A549 (cell line): ENCODE measurements around the gene ARID5B. TPM values are rescaled to one million over a fixed set of nuclear protein-coding genes. Genes with fewer than 3 reads are reported as not detected.

Experiments used
- ATAC-seq, 2 experiments: fragments of 200-7000 bp in 1 of 2; fragments of >200 bp in 1 of 2; cut with Nextera tagmentation in 1 of 2; cut with Tn5 transposase in 1 of 2; 3 replicates each; pipeline versions ENCODE4 v1.8.0 to v1.9.1; 2018 to 2020; ENCODE audit warnings: mild to moderate bottlenecking in 1 of 2, moderate library complexity in 1 of 2
- CTCF ChIA-PET: fragments of 300-600 bp; sonication (Branson Sonifier 250); formaldehyde crosslinking; extraction: SDS; loops from one replicate; lab custom pipeline; 2021; ENCODE audit warnings: antibody characterized with exemption, inconsistent platforms; lab: Yijun Ruan, JAX
- POLR2A ChIA-PET: fragments of 350-600 bp; formaldehyde crosslinking; extraction: SDS; loops from one replicate; lab custom pipeline; 2021; ENCODE audit warnings: antibody characterized with exemption, inconsistent platforms; lab: Yijun Ruan, JAX
- DNase-seq, 2 experiments: peaks; one replicate each; pipeline versions ENCODE4 v3.0.0 to v3.0.0-alpha.2; 2011 to 2016; ENCODE audit warnings: low read depth in 1 of 2, low spot score in 1 of 2
- FAIRE-seq: peaks from 2 replicates; lab custom pipeline; 2011; peaks lifted over from hg19 to GRCh38; lab: Jason Lieb, UNC
- H3K27ac ChIP-seq, 2 experiments: fragments of >200 bp; sonication (Bioruptor Twin); formaldehyde crosslinking; 3 replicates each; pipeline ENCODE4 v1.5.1; 2016 to 2017
- H3K4me1 ChIP-seq: fragments of >200 bp; sonication (Bioruptor Twin); formaldehyde crosslinking; 3 replicates; pipeline ENCODE4 v1.6.1; 2016
- H3K4me2 ChIP-seq: fragments of >200 bp; sonication (Bioruptor Twin); formaldehyde crosslinking; 3 replicates; pipeline ENCODE4 v1.6.1; 2016
- H3K4me3 ChIP-seq: fragments of >200 bp; sonication (Bioruptor Twin); formaldehyde crosslinking; 3 replicates; pipeline ENCODE4 v1.5.1; 2016
- H3K9me3 ChIP-seq: fragments of >200 bp; sonication (Bioruptor Twin); formaldehyde crosslinking; 3 replicates; pipeline ENCODE4 v1.6.1; 2016
- CHD4 ChIP-seq: fragments of 200-600 bp; sonication (generic); IDR thresholded peaks from 2 replicates; pipeline ENCODE4 v1.6.1; 2016; ENCODE audit warnings: antibody characterized with exemption, mild to moderate bottlenecking, borderline replicate concordance
- EHF ChIP-seq: fragments of 250-450 bp; sonication (Bioruptor Pico); IDR thresholded peaks from 2 replicates; pipeline ENCODE4 v1.5.0; 2020; ENCODE audit warnings: mild to moderate bottlenecking
- ESRRA ChIP-seq: fragments of 150-350 bp; IDR thresholded peaks from 2 replicates; pipeline ENCODE4 v1.6.1; 2014; ENCODE audit warnings: mild to moderate bottlenecking, low read length, borderline replicate concordance
- HOXA7 ChIP-seq: fragments of 250-450 bp; sonication (Bioruptor Pico); IDR thresholded peaks from 2 replicates; pipeline ENCODE4 v1.5.0; 2020; ENCODE audit warnings: mild to moderate bottlenecking, moderate library complexity
- HOXB13 ChIP-seq: fragments of 250-450 bp; sonication (Bioruptor Pico); IDR thresholded peaks from 2 replicates; pipeline ENCODE4 v1.5.0; 2020; ENCODE audit warnings: low read depth, mild to moderate bottlenecking, moderate library complexity
- JUNB ChIP-seq: fragments of >200 bp; sonication (Bioruptor Twin); formaldehyde crosslinking; IDR thresholded peaks from 2 replicates; pipeline ENCODE4 v1.6.1; 2016
- KDM1A ChIP-seq: fragments of 200-600 bp; sonication (generic); IDR thresholded peaks from 2 replicates; pipeline ENCODE4 v1.6.1; 2016; ENCODE audit warnings: low read depth, mild to moderate bottlenecking
- MAZ ChIP-seq: fragments of 150-350 bp; IDR thresholded peaks from 2 replicates; pipeline ENCODE4 v1.6.1; 2014; ENCODE audit warnings: antibody characterized with exemption, low read depth, low read length, borderline replicate concordance
- MYC ChIP-seq: IDR thresholded peaks from 2 replicates; pipeline ENCODE4 v1.6.1; 2012; ENCODE audit warnings: mild to moderate bottlenecking, inconsistent platforms, low read length, improper control_type of control experiment, borderline replicate concordance
- NR3C1 ChIP-seq: fragments of >200 bp; sonication (Bioruptor Twin); formaldehyde crosslinking; IDR thresholded peaks from 3 replicates; pipeline ENCODE4 v1.6.1; 2017
- PHF8 ChIP-seq: fragments of 200-600 bp; sonication (generic); IDR thresholded peaks from 2 replicates; pipeline ENCODE4 v1.6.1; 2016; ENCODE audit warnings: low read depth, mild to moderate bottlenecking, antibody characterized with exemption, moderate library complexity, borderline replicate concordance
- RAD21 ChIP-seq, 2 experiments: fragments of >200 bp in 1 of 2; sonication (Bioruptor Twin) in 1 of 2; formaldehyde crosslinking in 1 of 2; IDR thresholded peaks in 1 of 2; conservative IDR thresholded peaks in 1 of 2; 2 replicates in 1 of 2; 3 replicates in 1 of 2; pipeline ENCODE4 v1.6.1; 2012 to 2018; ENCODE audit warnings: inconsistent platforms in 1 of 2
- RARB ChIP-seq: fragments of 250-450 bp; sonication (Bioruptor Pico); IDR thresholded peaks from 2 replicates; pipeline ENCODE4 v1.8.0; 2021; ENCODE audit warnings: mild to moderate bottlenecking, moderate library complexity
- RFX5 ChIP-seq: fragments of 450-650 bp; IDR thresholded peaks from 2 replicates; pipeline ENCODE4 v1.7.1; 2014; ENCODE audit warnings: antibody characterized with exemption, mild to moderate bottlenecking, moderate library complexity
- RNF2 ChIP-seq: fragments of 200-600 bp; sonication (generic); IDR thresholded peaks from 2 replicates; pipeline ENCODE4 v1.6.1; 2016; ENCODE audit warnings: low read depth, mild to moderate bottlenecking, antibody characterized with exemption, moderate library complexity, borderline replicate concordance
- SMC3 ChIP-seq: fragments of >200 bp; sonication (Bioruptor Twin); formaldehyde crosslinking; IDR thresholded peaks from 3 replicates; pipeline ENCODE4 v1.6.1; 2018; ENCODE audit warnings: inconsistent platforms
- TFCP2L1 ChIP-seq: fragments of 250-450 bp; sonication (Bioruptor Pico); IDR thresholded peaks from 2 replicates; pipeline ENCODE4 v1.5.0; 2021; ENCODE audit warnings: mild to moderate bottlenecking
- ZSCAN20 ChIP-seq: fragments of 250-450 bp; sonication (Bioruptor Pico); IDR thresholded peaks from 2 replicates; pipeline ENCODE4 v1.8.0; 2022; ENCODE audit warnings: mild to moderate bottlenecking, moderate library complexity
- WGBS: methylation state at CpG from one replicate; pipeline ENCODE4 v1.1.6; 2017; ENCODE audit errors: missing lambda C conversion rate; 5-methylcytosine and 5-hydroxymethylcytosine counted together
- polyA plus RNA-seq, 4 experiments: library from polyadenylated mRNA; depleted of rRNA in 3 of 4; stranded (reverse); fragments of >200 nt; fragmentation: RNase III in 1 of 4; extraction: RNeasy Plus Mini Kit Qiagen cat#74134 plus additional on column Dnase treatment in 1 of 4; gene quantifications; 2 replicates in 3 of 4; 3 replicates in 1 of 4; pipeline ENCODE4 v1.2.3, GENCODE V29; 2011 to 2017
- TF ChIP-seq, protein P1 (sequence below): fragments of 250-450 bp; sonication (Bioruptor Pico); IDR thresholded peaks from 2 replicates; pipeline ENCODE4 v1.5.0; 2020; ENCODE audit warnings: low read depth, mild to moderate bottlenecking, moderate library complexity
- TF ChIP-seq, protein P2 (sequence below): fragments of >200 bp; sonication (Bioruptor Twin); formaldehyde crosslinking; IDR thresholded peaks from 2 replicates; pipeline ENCODE4 v1.6.1; 2016
- TF ChIP-seq, protein P3 (sequence below): fragments of 200-600 bp; sonication (generic); IDR thresholded peaks from 2 replicates; pipeline ENCODE4 v1.6.1; 2016; ENCODE audit warnings: antibody characterized with exemption, mild to moderate bottlenecking, moderate library complexity

Gene ARID5B
- polyA plus RNA-seq, 2 of the 4 experiments (the other 2 are of a cell fraction): 0.75 to 1.6 TPM

DNA sequence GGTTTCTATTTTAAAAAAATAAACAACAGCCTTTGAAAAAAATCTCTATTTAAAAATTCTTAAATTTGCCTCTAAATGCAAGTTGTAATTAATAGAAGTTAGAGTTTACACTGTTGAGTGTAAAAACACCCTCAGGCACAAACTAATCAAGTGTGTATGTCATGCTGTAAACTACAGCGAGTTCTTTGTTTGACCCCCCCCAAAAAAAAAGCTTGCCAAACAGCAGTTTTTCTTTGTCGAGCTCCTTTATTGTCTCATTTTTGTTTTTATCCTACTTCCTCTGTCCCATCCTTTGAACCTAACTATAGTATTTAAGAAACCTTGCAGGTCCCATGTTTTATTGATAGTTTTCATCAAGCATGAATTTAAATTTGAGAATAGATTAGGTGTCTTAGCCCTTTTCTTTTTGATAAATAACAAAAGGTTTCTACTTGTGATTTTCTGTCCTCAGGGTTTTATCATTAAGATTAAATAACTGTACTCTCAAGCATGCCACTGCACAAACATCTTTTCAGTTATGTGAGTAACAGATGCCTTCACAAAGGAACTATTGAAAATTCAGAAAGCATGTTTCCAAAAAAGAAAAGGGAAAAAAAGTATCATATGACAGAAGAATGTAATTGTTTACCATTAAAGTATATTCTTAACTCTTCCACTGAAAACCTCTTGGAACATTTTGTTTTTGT, 176.0 kb downstream of the ARID5B start (continued):
- TF ChIP-seq ESRRA (no peak), MAZ (no peak), RARB (CRISPR knock-in tag) (no peak), PHF8 (no peak), EHF (CRISPR knock-in tag) (no peak), RFX5 (no peak)

DNA sequence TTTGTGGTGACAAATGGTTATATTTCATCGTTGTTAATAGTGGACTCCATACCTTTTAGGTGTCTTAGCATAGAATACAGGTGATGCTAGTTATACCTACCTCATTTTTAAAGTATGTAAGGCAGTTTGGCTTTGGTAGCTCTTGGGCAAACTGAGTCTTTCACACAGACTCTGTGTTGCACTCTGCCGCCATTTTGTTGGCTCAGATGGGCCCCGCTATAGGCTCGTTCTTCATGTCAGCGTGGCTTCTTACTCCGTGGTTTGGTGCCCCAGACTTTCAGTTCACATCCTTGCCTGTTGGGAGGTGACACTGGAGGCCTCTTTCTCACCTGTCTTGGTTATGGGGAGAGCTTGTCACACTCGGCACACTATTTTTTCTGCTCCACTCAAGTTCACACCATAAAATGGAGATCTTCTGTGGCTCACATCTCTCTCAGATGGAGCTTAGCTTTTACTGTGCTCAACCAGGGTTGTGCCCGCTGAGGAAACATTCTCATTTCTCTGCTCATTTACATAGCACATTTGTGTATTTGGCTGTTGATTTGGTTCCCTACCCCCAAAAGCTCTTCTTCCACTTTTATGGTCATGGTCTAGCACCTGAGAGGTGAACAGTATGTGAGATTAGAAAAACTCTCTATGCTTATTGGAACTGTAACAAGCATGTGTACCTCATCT, 178.5 kb downstream of the ARID5B start:
- CTCF ChIA-PET: interaction anchor here (1.4 to 3.0 kb wide), 5 partner anchors 8 to 165 kb away, joined by 4 to 12 read pairs (median 8); no protein-coding TSS in a partner anchor
- 0 out of 6 replicates have a peak overlapping the region, but pooled peaks of 1 of the 2 experiments have one; percentile 17 for H3K27ac ChIP-seq
- DNase-seq: no peak
- no peak for ATAC-seq
- no peak for TF ChIP-seq RNF2
- TF ChIP-seq, all 56 proteins: peak for 0
- 93% methylated on average over 8 of the region's 8 CpGs for WGBS
- H3K9me3 ChIP-seq: no peaks in the 10 kb centered on the region
- POLR2A ChIA-PET: no interaction called here
- peaks cover 56% of the 10 kb centered on the region for H3K4me1 ChIP-seq
- no peak for FAIRE-seq
- no peak overlapping the region for H3K4me2 ChIP-seq
- H3K4me3 ChIP-seq: no peak overlapping the region

DNA sequence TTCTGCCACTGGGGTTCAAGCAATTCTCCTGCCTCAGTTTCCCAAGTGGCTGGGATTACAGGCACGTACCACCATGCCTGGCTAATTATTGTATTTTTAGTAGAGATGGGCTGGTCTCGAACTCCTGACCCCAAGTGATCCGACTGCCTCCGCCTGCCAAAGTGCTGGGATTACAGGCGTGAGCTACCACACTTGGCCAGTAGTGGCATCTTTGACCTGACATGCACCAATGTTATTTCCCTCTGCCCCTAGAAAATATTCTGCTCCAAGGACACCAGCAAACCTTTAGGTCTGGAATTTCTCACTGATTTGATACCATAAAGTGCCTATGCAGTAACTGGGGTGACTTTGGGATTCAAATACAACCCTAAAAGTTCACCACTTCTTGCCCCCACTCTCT, 179.4 kb downstream of the ARID5B start:
- Histone ChIP-seq H3K9me3 (no peaks in the 10 kb centered on the region), H3K4me1 (peaks cover 56% of the 10 kb centered on the region), H3K4me2 (no peak overlapping the region), H3K4me3 (no peak overlapping the region), H3K27ac (peak overlapping the region in 1 of 2 experiments; percentile 47; a peak in 3 of 6 replicates)
- TF ChIP-seq RAD21 (conservative IDR thresholded peaks at IDR 0.05 in 1 of 2, IDR thresholded peaks at IDR 0.05 in 1 of 2) (no peak), TFCP2L1 (CRISPR knock-in tag) (no peak), KDM1A (no peak), CHD4 (no peak), ZSCAN20 (CRISPR knock-in tag) (no peak), NR3C1 (no peak), SMC3 (no peak), JUNB (no peak), MYC (no peak), HOXA7 (CRISPR knock-in tag) (no peak), HOXB13 (CRISPR knock-in tag) (no peak), RFX5 (no peak)
- TF ChIP-seq, protein P1, sequence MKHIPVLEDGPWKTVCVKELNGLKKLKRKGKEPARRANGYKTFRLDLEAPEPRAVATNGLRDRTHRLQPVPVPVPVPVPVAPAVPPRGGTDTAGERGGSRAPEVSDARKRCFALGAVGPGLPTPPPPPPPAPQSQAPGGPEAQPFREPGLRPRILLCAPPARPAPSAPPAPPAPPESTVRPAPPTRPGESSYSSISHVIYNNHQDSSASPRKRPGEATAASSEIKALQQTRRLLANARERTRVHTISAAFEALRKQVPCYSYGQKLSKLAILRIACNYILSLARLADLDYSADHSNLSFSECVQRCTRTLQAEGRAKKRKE (CRISPR knock-in tag): no peak
- TF ChIP-seq, protein P2, sequence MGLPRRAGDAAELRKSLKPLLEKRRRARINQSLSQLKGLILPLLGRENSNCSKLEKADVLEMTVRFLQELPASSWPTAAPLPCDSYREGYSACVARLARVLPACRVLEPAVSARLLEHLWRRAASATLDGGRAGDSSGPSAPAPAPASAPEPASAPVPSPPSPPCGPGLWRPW: no peak
- TF ChIP-seq, protein P3, sequence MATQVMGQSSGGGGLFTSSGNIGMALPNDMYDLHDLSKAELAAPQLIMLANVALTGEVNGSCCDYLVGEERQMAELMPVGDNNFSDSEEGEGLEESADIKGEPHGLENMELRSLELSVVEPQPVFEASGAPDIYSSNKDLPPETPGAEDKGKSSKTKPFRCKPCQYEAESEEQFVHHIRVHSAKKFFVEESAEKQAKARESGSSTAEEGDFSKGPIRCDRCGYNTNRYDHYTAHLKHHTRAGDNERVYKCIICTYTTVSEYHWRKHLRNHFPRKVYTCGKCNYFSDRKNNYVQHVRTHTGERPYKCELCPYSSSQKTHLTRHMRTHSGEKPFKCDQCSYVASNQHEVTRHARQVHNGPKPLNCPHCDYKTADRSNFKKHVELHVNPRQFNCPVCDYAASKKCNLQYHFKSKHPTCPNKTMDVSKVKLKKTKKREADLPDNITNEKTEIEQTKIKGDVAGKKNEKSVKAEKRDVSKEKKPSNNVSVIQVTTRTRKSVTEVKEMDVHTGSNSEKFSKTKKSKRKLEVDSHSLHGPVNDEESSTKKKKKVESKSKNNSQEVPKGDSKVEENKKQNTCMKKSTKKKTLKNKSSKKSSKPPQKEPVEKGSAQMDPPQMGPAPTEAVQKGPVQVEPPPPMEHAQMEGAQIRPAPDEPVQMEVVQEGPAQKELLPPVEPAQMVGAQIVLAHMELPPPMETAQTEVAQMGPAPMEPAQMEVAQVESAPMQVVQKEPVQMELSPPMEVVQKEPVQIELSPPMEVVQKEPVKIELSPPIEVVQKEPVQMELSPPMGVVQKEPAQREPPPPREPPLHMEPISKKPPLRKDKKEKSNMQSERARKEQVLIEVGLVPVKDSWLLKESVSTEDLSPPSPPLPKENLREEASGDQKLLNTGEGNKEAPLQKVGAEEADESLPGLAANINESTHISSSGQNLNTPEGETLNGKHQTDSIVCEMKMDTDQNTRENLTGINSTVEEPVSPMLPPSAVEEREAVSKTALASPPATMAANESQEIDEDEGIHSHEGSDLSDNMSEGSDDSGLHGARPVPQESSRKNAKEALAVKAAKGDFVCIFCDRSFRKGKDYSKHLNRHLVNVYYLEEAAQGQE: no peak
- DNase-seq (no peak), ATAC-seq (no peak), FAIRE-seq (no peak)
- 91% methylated on average over 5 of the region's 5 CpGs for WGBS
- ChIA-PET POLR2A (no interaction called here), CTCF (interaction anchor here (2.5 to 3.0 kb wide), 2 partner anchors 17 to 43 kb away, joined by 6 to 12 read pairs; no protein-coding TSS in a partner anchor)
